Endothelial cell of umbilical vein (primary cell): ENCODE results near the gene CYP46A1.

Experiments used
- CTCF ChIP-seq, 2 donors: IDR thresholded peaks; 1 replicate in 1 of 2; 2 replicates in 1 of 2; pipeline ENCODE4 v1.5.1; 2011; ENCODE audit warnings: low read length in 2 of 2, mild to moderate bottlenecking in 2 of 2, moderate library complexity in 2 of 2, control low read depth in 1 of 2, inconsistent platforms in 1 of 2, low read depth in 1 of 2; ENCODE audit not compliant: insufficient read depth in 1 of 2; ENCODE audit errors: extremely low read depth in 1 of 2
- POLR2A ChIP-seq: IDR thresholded peaks from 2 replicates; pipeline ENCODE4 v1.6.1; 2012; ENCODE audit warnings: low read depth, mild to moderate bottlenecking, control low read depth, low read length
- POLR2AphosphoS5 ChIP-seq: IDR thresholded peaks from 2 replicates; pipeline ENCODE4 v1.6.1; 2012; ENCODE audit warnings: low read depth, mild to moderate bottlenecking, control low read depth, low read length, moderate library complexity; ENCODE audit not compliant: insufficient read depth

GRCh38 chr14:99700379-99700778 is 16.3 kb downstream of the CYP46A1 start:
- TF ChIP-seq CTCF (IDR thresholded peaks at IDR 0.05; ENCODE audit: extremely low read depth in 1 of 2, insufficient read depth in 1 of 2, low read depth in 1 of 2, low read length in 2 of 2) (no peak), POLR2A (no peak), POLR2AphosphoS5 (no peak)
